OCI-LY1 (cell line): ENCODE measurements around the gene PLAAT5.

Experiments
- H2AFZ ChIP-seq: fragments of 200-600 bp; sonication (generic), shearing (Covaris generic); 2 replicates; pipeline ENCODE4 v1.6.0; 2014; ENCODE audit warnings: antibody characterized with exemption, mild to moderate bottlenecking, low read length
- H3F3A ChIP-seq: fragments of 200-600 bp; sonication (generic), shearing (Covaris generic); 2 replicates; pipeline ENCODE4 v1.6.0; 2014; ENCODE audit warnings: mild to moderate bottlenecking, antibody characterized with exemption, low read length, moderate library complexity; ENCODE audit not compliant: insufficient read depth
- H3K27ac ChIP-seq: fragments of 200-600 bp; sonication (generic); 2 replicates; pipeline ENCODE4 v1.5.1; 2014; ENCODE audit warnings: low read length, mixed run types, mild to moderate bottlenecking, low read depth; ENCODE audit not compliant: poor library complexity, severe bottlenecking
- H3K27me3 ChIP-seq: fragments of 200-600 bp; sonication (generic); 2 replicates; pipeline ENCODE4 v1.6.0; 2014; ENCODE audit warnings: antibody characterized with exemption, mild to moderate bottlenecking, low read length, moderate library complexity; ENCODE audit not compliant: insufficient read depth
- H3K36me3 ChIP-seq: fragments of 200-600 bp; sonication (generic); 2 replicates; pipeline ENCODE4 v1.6.1; 2014; ENCODE audit warnings: mild to moderate bottlenecking, antibody characterized with exemption, low read length, moderate library complexity, mixed read lengths; ENCODE audit not compliant: insufficient read depth
- H3K4me1 ChIP-seq: fragments of 200-600 bp; sonication (generic); 2 replicates; pipeline ENCODE4 v1.5.1; 2014; ENCODE audit warnings: mild to moderate bottlenecking, low read length, moderate library complexity; ENCODE audit not compliant: insufficient read depth, severe bottlenecking
- H3K4me2 ChIP-seq: fragments of 200-600 bp; sonication (generic), shearing (Covaris generic); 2 replicates; pipeline ENCODE4 v1.6.1; 2014; ENCODE audit warnings: low read length
- H3K4me3 ChIP-seq: fragments of 200-600 bp; sonication (generic); 2 replicates; pipeline ENCODE4 v1.5.1; 2014; ENCODE audit warnings: low read length, low read depth, mild to moderate bottlenecking, mixed read lengths; ENCODE audit not compliant: poor library complexity, severe bottlenecking
- H3K79me2 ChIP-seq: fragments of 200-600 bp; shearing (Covaris generic); 2 replicates; pipeline ENCODE4 v1.6.1; 2016; ENCODE audit warnings: mixed run types, low read length, mixed read lengths; ENCODE audit not compliant: insufficient read depth
- H3K9ac ChIP-seq: fragments of 200-600 bp; sonication (generic), shearing (Covaris generic); 2 replicates; pipeline ENCODE4 v1.6.1; 2014; ENCODE audit warnings: mild to moderate bottlenecking, low read length, mixed read lengths
- H3K9me2 ChIP-seq: fragments of 200-600 bp; sonication (generic), shearing (Covaris generic); 2 replicates; pipeline ENCODE4 v1.6.1; 2014; ENCODE audit warnings: low read depth, mild to moderate bottlenecking, low read length, mixed read lengths
- H3K9me3 ChIP-seq: fragments of 200-600 bp; shearing (Covaris generic); 2 replicates; pipeline ENCODE4 v1.6.1; 2014; ENCODE audit warnings: low read length, mixed read lengths
- H4K20me1 ChIP-seq: fragments of 200-600 bp; sonication (generic), shearing (Covaris generic); 2 replicates; pipeline ENCODE4 v1.6.0; 2016; ENCODE audit warnings: mild to moderate bottlenecking, low read length; ENCODE audit not compliant: insufficient read depth
- CTCF ChIP-seq: fragments of 200-600 bp; sonication (generic), shearing (Covaris generic); IDR thresholded peaks from 2 replicates; pipeline ENCODE4 v1.5.1; 2017; ENCODE audit warnings: mild to moderate bottlenecking, antibody characterized with exemption, low read length, moderate library complexity, mixed read lengths
- EZH2 ChIP-seq: fragments of 200-600 bp; sonication (generic), shearing (Covaris generic); IDR thresholded peaks from 2 replicates; pipeline ENCODE4 v1.8.0; 2017; ENCODE audit warnings: borderline replicate concordance, mixed run types, mild to moderate bottlenecking, antibody characterized with exemption, low read length, moderate library complexity, mixed read lengths

The PLAAT5 gene

DNA sequence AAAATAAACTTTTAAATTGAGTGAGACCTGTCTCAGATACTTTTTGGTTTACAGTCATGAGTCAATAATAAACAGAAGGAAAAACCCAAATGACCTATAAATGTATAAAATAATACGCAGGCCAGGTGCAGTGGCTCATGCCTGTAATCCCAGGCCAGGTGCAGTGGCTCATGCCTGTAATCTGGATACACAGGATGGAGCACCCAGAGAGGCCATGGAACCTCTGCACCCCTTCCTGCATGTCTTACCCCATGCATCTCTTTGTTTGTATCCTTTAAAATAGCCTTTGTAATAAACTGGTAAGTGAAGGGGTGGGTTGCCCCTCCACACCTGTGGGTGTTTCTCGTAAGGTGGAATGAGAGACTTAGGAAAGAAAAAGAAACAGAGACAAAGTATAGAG, 36.7 kb upstream of the PLAAT5 start:
- H3K9ac ChIP-seq, result no peak overlapping the region
- no peaks in the 10 kb centered on the region for H3K9me2 ChIP-seq
- TF ChIP-seq EZH2 (no peak), CTCF (no peak)
- no peak overlapping the region for H2AFZ ChIP-seq
- no peak overlapping the region for H3K27ac ChIP-seq
- peaks cover 6% of the 10 kb centered on the region; the same call in 1 of the 2 replicates for H3K9me3 ChIP-seq
- no peak overlapping the region for H3K4me2 ChIP-seq
- no peaks in the 10 kb centered on the region for H3K36me3 ChIP-seq
- no peaks in the 10 kb centered on the region for H3F3A ChIP-seq
- H4K20me1 ChIP-seq, result no peaks in the 10 kb centered on the region
- no peak overlapping the region for H3K4me3 ChIP-seq
- no peaks in the 10 kb centered on the region for H3K79me2 ChIP-seq
- H3K4me1 ChIP-seq, result no peaks in the 10 kb centered on the region
- H3K27me3 ChIP-seq, result no peaks in the 10 kb centered on the region

DNA sequence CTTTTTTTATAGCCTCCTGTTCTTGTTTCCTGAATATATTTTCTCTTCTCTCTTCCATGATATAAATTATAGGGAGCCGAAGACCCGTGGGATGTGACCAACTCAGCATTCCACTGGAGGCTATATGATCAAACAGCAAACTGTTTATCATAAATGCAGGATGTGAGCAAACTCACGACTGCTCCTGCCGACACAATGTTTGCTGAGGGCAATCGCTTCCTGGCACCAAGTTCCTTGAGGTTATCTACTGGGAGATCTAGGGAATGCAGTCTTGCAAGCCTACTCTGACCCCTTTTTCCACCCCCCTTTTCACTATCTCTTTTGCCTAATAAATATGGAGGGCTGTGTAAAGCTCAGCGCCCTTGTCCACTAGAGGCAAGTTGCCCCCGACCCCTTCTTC, 32.2 kb upstream of the PLAAT5 start:
- TF ChIP-seq CTCF, result no peak
- no peak for TF ChIP-seq EZH2
- Histone ChIP-seq H2AFZ (no peak overlapping the region), H3K4me1 (no peaks in the 10 kb centered on the region), H4K20me1 (no peaks in the 10 kb centered on the region), H3K36me3 (no peaks in the 10 kb centered on the region), H3K9me2 (no peaks in the 10 kb centered on the region), H3F3A (no peaks in the 10 kb centered on the region), H3K27me3 (no peaks in the 10 kb centered on the region), H3K9ac (no peak overlapping the region), H3K4me3 (no peak overlapping the region), H3K27ac (no peak overlapping the region), H3K9me3 (peaks cover 6% of the 10 kb centered on the region; the same call in 1 of the 2 replicates), H3K79me2 (no peaks in the 10 kb centered on the region), H3K4me2 (no peak overlapping the region)

GRCh38 chr11:63521896-63522295, 30.9 kb upstream of the PLAAT5 start:
- H3K27me3 ChIP-seq, result no peaks in the 10 kb centered on the region
- H3K9ac ChIP-seq, result no peak overlapping the region
- H3K27ac ChIP-seq, result no peak overlapping the region
- H3K79me2 ChIP-seq, result no peaks in the 10 kb centered on the region
- H3K4me3 ChIP-seq, result no peak overlapping the region
- H3K4me2 ChIP-seq, result no peak overlapping the region
- no peaks in the 10 kb centered on the region for H3K36me3 ChIP-seq
- no peak for TF ChIP-seq CTCF
- TF ChIP-seq EZH2, result no peak
- H4K20me1 ChIP-seq, result no peaks in the 10 kb centered on the region
- H2AFZ ChIP-seq, result no peak overlapping the region
- H3K4me1 ChIP-seq, result no peaks in the 10 kb centered on the region
- no peaks in the 10 kb centered on the region for H3K9me2 ChIP-seq
- H3F3A ChIP-seq, result no peaks in the 10 kb centered on the region
- H3K9me3 ChIP-seq, result peaks cover 6% of the 10 kb centered on the region; the same call in 1 of the 2 replicates
